ENCODE results near the gene DNM1L.

DNA sequence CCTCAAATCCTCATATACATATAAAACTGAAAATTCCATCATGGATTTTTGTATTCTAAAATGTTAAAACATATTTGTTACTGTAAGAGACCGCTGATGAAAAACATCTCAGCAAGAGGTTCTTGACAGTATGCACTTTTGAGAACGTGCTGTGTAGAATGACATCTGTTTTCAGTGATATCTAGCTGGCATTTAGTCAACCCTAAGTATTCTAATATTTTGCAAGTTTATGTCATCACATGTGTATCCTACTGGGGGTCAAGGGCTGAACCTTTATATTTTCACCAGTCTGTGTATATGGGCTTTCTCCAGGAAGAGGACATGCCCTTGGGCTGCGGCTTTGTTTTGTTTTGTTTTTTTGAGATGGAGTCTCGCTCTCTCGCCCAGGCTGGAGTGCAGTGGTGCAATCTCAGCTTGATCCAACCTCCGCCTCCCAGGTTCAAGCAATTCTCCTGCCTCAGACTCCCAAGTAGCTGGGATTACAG is 98.6 kb downstream of the DNM1L start:
- TF ChIP-seq, protein P1, sequence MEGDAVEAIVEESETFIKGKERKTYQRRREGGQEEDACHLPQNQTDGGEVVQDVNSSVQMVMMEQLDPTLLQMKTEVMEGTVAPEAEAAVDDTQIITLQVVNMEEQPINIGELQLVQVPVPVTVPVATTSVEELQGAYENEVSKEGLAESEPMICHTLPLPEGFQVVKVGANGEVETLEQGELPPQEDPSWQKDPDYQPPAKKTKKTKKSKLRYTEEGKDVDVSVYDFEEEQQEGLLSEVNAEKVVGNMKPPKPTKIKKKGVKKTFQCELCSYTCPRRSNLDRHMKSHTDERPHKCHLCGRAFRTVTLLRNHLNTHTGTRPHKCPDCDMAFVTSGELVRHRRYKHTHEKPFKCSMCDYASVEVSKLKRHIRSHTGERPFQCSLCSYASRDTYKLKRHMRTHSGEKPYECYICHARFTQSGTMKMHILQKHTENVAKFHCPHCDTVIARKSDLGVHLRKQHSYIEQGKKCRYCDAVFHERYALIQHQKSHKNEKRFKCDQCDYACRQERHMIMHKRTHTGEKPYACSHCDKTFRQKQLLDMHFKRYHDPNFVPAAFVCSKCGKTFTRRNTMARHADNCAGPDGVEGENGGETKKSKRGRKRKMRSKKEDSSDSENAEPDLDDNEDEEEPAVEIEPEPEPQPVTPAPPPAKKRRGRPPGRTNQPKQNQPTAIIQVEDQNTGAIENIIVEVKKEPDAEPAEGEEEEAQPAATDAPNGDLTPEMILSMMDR (IDR thresholded peaks at IDR 0.05): no peak
- no peak for TF ChIP-seq POLR2A (IDR thresholded peaks at IDR 0.05)

Measured in Peyer's patch (tissue), 4 donors.